HepG2 (cell line): ENCODE results near the gene PXT1. TPM values are rescaled to one million over a fixed set of nuclear protein-coding genes. Genes with fewer than 3 reads are reported as not detected.
A peak's percentile ranks its signal among the peaks of the same experiment; 100 is the strongest.

Source experiments
- ATAC-seq: fragments of 200-7000 bp; cut with Tn5 transposase; 3 replicates; pipeline ENCODE4 v1.9.1; 2020; ENCODE audit warnings: mild to moderate bottlenecking, moderate library complexity
- BruUV-seq: library from RNA; stranded (reverse); fragments of 400-500 nt; replicated peaks from 2 replicates; lab custom pipeline; 2021; lab: Mats Ljungman, UMichigan
- CTCF ChIA-PET: fragments of 300-600 bp; formaldehyde crosslinking; extraction: SDS; loops from one replicate; lab custom pipeline; 2021; ENCODE audit warnings: low total read pairs, inconsistent platforms, low intra/inter-chr PET ratio; lab: Yijun Ruan, JAX
- POLR2A ChIA-PET: fragments of 350-600 bp; sonication (Branson Sonifier 250); formaldehyde crosslinking; loops from one replicate; lab custom pipeline; 2020; ENCODE audit warnings: antibody characterized with exemption, inconsistent platforms; lab: Yijun Ruan, JAX
- DNase-seq: peaks from one replicate; pipeline ENCODE4 v3.0.0-alpha.2; 2015; ENCODE audit warnings: low spot score
- FAIRE-seq: peaks from 3 replicates; lab custom pipeline; 2011; peaks lifted over from hg19 to GRCh38; lab: Jason Lieb, UNC
- H2AFZ ChIP-seq: one replicate; pipeline ENCODE4 v1.6.1; 2011; ENCODE audit warnings: low read length, inconsistent platforms
- H3K27ac ChIP-seq: fragments of 300-600 bp; 3 replicates; pipeline ENCODE4 v1.8.0; 2011; ENCODE audit warnings: mixed run types, mild to moderate bottlenecking, mixed read lengths, low read length, inconsistent platforms; ENCODE audit not compliant: insufficient read depth; ENCODE audit errors: extremely low read length
- H3K27me3 ChIP-seq, 2 experiments: fragments of 200-600 bp in 1 of 2; 2 replicates in 1 of 2; 3 replicates in 1 of 2; pipeline versions ENCODE4 v1.6.0 to v1.8.0; 2011; ENCODE audit warnings: low read length in 2 of 2, mild to moderate bottlenecking in 2 of 2, moderate library complexity in 2 of 2, inconsistent platforms in 1 of 2; ENCODE audit not compliant: insufficient read depth in 2 of 2, control insufficient read depth in 1 of 2
- H3K36me3 ChIP-seq, 2 experiments: fragments of 200-600 bp in 1 of 2; replicated peaks in 1 of 2; 2 replicates in 1 of 2; 3 replicates in 1 of 2; pipeline versions ENCODE4 v1.5.1 to v1.8.0; 2011; ENCODE audit warnings: low read length in 2 of 2, inconsistent platforms in 1 of 2; ENCODE audit not compliant: insufficient read depth in 2 of 2, control insufficient read depth in 1 of 2
- H3K4me1 ChIP-seq: 2 replicates; pipeline ENCODE4 v1.5.1; 2012; ENCODE audit warnings: low read length, inconsistent platforms; ENCODE audit not compliant: insufficient read depth
- H3K4me2 ChIP-seq: 2 replicates; pipeline ENCODE4 v1.6.0; 2011; ENCODE audit warnings: low read depth, low read length, inconsistent platforms
- H3K4me3 ChIP-seq, 3 experiments: fragments of 200-600 bp in 1 of 3; sonication (generic), shearing (Covaris generic) in 1 of 3; replicated peaks in 1 of 3; 2 replicates each; pipeline ENCODE4 v1.5.1; 2011 to 2016; ENCODE audit warnings: low read length in 3 of 3, inconsistent platforms in 2 of 3, low read depth in 2 of 3, mild to moderate bottlenecking in 2 of 3, control low read depth in 1 of 3, mixed read lengths in 1 of 3; ENCODE audit not compliant: insufficient read depth in 1 of 3
- H3K79me2 ChIP-seq: one replicate; pipeline ENCODE4 v1.6.1; 2011; ENCODE audit warnings: low read length, inconsistent platforms; ENCODE audit not compliant: insufficient read depth
- H3K9ac ChIP-seq: 2 replicates; pipeline ENCODE4 v1.6.0; 2011; ENCODE audit warnings: mild to moderate bottlenecking, low read depth, low read length, inconsistent platforms; ENCODE audit not compliant: insufficient read depth
- H3K9me3 ChIP-seq: 2 replicates; pipeline ENCODE4 v1.5.1; 2012; ENCODE audit warnings: mild to moderate bottlenecking, low read length
- H4K20me1 ChIP-seq: 2 replicates; pipeline ENCODE4 v1.6.0; 2011; ENCODE audit warnings: inconsistent platforms, mild to moderate bottlenecking, low read length, moderate library complexity; ENCODE audit not compliant: insufficient read depth
- NFATC3 ChIP-seq: sonication (generic); formaldehyde crosslinking; IDR thresholded peaks from 2 replicates; pipeline ENCODE4 v1.5.1; 2020; ENCODE audit warnings: mild to moderate bottlenecking, missing genetic modification reagents
- PITX1 ChIP-seq: sonication (generic); formaldehyde crosslinking; IDR thresholded peaks from 2 replicates; pipeline ENCODE4 v1.5.1; 2020; ENCODE audit warnings: mild to moderate bottlenecking, missing genetic modification reagents
- RXRB ChIP-seq: IDR thresholded peaks from 2 replicates; pipeline ENCODE4 v1.6.1; 2016; ENCODE audit warnings: borderline replicate concordance, missing genetic modification reagents, missing compliant biosample characterization
- SOX13 ChIP-seq, 3 experiments: fragments of 450-650 bp in 1 of 3; sonication (generic) in 1 of 3; formaldehyde crosslinking in 1 of 3; IDR thresholded peaks in 2 of 3; conservative IDR thresholded peaks in 1 of 3; 2 replicates each; pipeline versions ENCODE4 v1.5.0 to v1.6.1; 2016 to 2020; ENCODE audit warnings: antibody characterized with exemption in 1 of 3, mild to moderate bottlenecking in 1 of 3, missing compliant biosample characterization in 1 of 3, missing genetic modification reagents in 1 of 3, moderate library complexity in 1 of 3
- SOX5 ChIP-seq: IDR thresholded peaks from 2 replicates; pipeline ENCODE4 v1.6.1; 2016; ENCODE audit warnings: borderline replicate concordance
- ZFP82 ChIP-seq: sonication (generic); formaldehyde crosslinking; IDR thresholded peaks from 2 replicates; pipeline ENCODE4 v1.5.1; 2020; ENCODE audit warnings: mild to moderate bottlenecking, missing genetic modification reagents, borderline replicate concordance
- ZNF280B ChIP-seq: sonication (generic); formaldehyde crosslinking; IDR thresholded peaks from 2 replicates; pipeline ENCODE4 v1.5.0; 2020; ENCODE audit warnings: missing genetic modification reagents, mild to moderate bottlenecking, borderline replicate concordance
- WGBS: methylation state at CpG from one replicate; pipeline ENCODE4 v1.1.6; 2017; ENCODE audit warnings: low lambda C conversion rate; 5-methylcytosine and 5-hydroxymethylcytosine counted together
- in situ Hi-C: cut with HindIII; loops from 2 replicates; pipeline ENCODE4 v1.10.0; 2017; ENCODE audit warnings: low pct_unique_long_range_greater_than_20kb; ENCODE audit not compliant: extremely low pct_ligation_motif_present
- intact Hi-C: fragments of 100-400 bp; cut with micrococcal nuclease; formaldehyde crosslinking; loops from one replicate; pipeline ENCODE4 v1.10.0; 2022; ENCODE audit not compliant: unreplicated experiment
- polyA plus RNA-seq, 8 experiments: library from polyadenylated mRNA; depleted of rRNA in 3 of 8; stranded (reverse) in 7 of 8; unstranded in 1 of 8; fragments of >200 nt; fragmentation: Illumina TruSeq in 4 of 8; extraction: Trizol in 4 of 8; gene quantifications; 2 replicates each; pipeline versions ENCODE4 v1.2.1 to v1.2.3, GENCODE V29; 2011 to 2016; ENCODE audit warnings: low read depth in 4 of 8, missing spikeins in 1 of 8, mixed read lengths in 1 of 8; ENCODE audit not compliant: insufficient read depth in 1 of 8
- total RNA-seq, 5 experiments: library from RNA; depleted of rRNA; stranded (reverse); fragments of >200 nt; fragmentation: Illumina TruSeq; extraction: Trizol; gene quantifications; 2 replicates each; pipeline ENCODE4 v1.2.3, GENCODE V29; 2016; ENCODE audit warnings: low read depth in 1 of 5
- TF ChIP-seq, protein P1 (sequence below): sonication (generic); formaldehyde crosslinking; IDR thresholded peaks from 2 replicates; pipeline ENCODE4 v1.5.0; 2020; ENCODE audit warnings: missing genetic modification reagents

Gene PXT1
- total and polyA plus RNA-seq, 2 of the 13 experiments (the other 11 are each of a cell fraction or from before 2014, with no cell fraction given) = 0.04 TPM; not detected in 1

DNA sequence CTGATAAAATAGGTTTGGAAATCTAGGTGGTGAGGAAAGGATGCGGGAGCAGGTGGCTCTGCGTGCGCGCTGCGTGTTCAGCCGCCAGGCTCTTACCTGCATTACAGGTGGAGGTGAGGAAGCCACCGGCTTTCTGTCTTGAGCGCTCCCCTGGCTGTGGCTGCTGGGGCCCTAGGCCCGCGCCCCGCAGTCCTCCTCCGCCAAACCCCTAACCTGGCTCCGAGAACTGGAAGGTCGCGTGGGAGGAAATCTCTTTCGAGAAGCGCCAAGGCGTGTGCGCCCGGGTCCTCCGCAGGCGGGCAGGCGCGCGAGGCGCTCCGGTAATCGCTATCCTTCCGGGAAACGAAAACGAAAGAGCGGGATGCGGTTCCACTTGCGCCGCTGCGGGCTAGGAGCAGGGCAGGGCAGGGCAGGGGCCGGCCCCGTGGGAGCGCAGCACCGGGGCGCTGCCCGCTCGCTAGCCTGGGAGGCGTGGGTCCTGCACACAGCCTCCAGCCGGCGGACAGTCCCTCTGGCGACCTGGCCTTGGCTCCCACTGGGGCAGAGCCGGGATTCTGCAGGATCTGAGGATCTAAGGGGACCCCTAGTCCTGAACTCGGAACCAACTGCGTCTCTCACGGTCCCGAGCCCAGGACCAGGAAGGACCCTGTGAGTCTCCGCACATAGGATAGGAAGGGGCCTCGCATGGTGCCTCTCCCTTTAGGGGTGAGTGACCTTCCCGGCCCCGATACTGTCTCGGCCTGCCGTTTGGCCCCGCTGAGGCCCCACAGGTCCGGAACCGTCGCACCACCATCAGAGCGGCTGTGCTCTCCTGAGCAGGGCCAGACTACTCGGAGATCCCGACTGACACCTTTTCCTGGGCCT, 55.0 kb downstream of the PXT1 start, which contains the start of gene ETV7 (continued):
- TF ChIP-seq, protein P1, sequence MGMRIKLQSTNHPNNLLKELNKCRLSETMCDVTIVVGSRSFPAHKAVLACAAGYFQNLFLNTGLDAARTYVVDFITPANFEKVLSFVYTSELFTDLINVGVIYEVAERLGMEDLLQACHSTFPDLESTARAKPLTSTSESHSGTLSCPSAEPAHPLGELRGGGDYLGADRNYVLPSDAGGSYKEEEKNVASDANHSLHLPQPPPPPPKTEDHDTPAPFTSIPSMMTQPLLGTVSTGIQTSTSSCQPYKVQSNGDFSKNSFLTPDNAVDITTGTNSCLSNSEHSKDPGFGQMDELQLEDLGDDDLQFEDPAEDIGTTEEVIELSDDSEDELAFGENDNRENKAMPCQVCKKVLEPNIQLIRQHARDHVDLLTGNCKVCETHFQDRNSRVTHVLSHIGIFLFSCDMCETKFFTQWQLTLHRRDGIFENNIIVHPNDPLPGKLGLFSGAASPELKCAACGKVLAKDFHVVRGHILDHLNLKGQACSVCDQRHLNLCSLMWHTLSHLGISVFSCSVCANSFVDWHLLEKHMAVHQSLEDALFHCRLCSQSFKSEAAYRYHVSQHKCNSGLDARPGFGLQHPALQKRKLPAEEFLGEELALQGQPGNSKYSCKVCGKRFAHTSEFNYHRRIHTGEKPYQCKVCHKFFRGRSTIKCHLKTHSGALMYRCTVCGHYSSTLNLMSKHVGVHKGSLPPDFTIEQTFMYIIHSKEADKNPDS (CRISPR knock-in tag) = no peak
- TF ChIP-seq RXRB (CRISPR knock-in tag) (no peak), PITX1 (CRISPR knock-in tag) (no peak)

DNA sequence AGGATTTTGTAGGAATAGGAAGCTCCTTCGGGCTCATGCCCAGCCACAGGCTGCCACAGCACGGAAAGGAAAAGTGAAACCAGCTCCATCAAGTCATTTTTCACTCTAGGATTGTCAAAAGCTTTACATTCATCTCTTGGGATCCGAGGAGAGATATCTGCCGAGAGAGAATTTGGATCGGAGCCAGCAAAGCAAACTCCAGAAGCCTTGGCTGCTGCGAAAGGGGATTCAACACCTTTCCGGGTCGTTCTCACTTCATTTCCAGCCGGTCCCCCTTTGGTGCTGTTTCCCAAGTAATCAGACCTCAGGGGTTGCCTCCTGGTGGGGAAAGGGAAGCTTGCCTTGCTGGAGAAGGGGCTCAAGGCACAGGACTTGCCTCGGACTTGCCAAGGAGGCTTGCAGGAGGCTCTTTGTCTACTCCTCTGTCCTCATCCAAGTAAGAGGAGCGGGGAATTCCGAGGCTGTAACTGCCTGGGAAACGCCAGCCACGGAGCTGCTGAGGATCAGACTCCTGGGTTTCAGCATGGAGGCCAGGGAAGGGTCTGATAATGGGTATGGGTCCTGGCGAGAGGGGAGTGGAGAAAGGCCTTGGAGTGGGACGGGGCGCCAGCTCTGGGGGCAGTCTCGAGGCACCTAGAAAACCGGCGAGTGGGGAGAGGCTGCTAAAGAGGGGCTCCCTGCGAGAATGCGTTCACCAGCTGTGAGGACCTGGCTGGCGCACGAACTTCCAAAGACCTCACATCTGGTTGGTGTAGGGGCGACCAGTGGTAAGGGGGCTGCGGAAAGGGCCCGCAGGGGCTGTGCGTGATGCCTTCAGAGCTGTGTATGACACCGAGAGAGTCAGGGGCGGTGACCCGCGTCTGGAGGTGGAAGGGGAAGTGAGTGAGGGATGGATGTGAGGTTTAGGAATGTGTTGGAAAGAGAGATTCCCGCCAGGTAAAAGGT, 55.9 kb downstream of the PXT1 start:
- Histone ChIP-seq H3K4me2 (peak overlapping the region; percentile 89), H2AFZ (peak overlapping the region; percentile 55), H4K20me1 (no peaks in the 10 kb centered on the region), H3K4me1 (peaks cover 25% of the 10 kb centered on the region), H3K27ac (no peak overlapping the region), H3K79me2 (no peaks in the 10 kb centered on the region), H3K36me3 (no peaks in the 10 kb centered on the region), H3K4me3 (peak overlapping the region; percentile 55 to 70 (median 56)), H3K9ac (peak overlapping the region; percentile 16; the same call in 1 of the 2 replicates), H3K27me3 (peaks cover 4 to 65% of the 10 kb centered on the region in 2 experiments), H3K9me3 (no peaks in the 10 kb centered on the region)
- ChIA-PET POLR2A (interaction anchor here (1.5 kb wide), 1 partner anchor 37 kb away, joined by 3 read pairs; no protein-coding TSS in a partner anchor), CTCF (no interaction called here)
- intact Hi-C loops (no loop called here), in situ Hi-C loops (no loop called here)
- no peak for FAIRE-seq
- ATAC-seq = peak; percentile 53
- BruUV-seq = no TSS peak
- WGBS = 6% methylated on average over 32 of the region's 33 CpGs
- DNase-seq = no peak
- no peak for TF ChIP-seq SOX5 (CRISPR knock-in tag)
- peak; percentile 43; the same call in 1 of the 2 replicates for TF ChIP-seq ZNF280B (CRISPR knock-in tag)
- no peak for TF ChIP-seq SOX13 (IDR thresholded peaks at IDR 0.05)
- no peak for TF ChIP-seq SOX13 (CRISPR knock-in tag; conservative IDR thresholded peaks at IDR 0.05 in 1 of 2, IDR thresholded peaks at IDR 0.05 in 1 of 2)
- TF ChIP-seq ZFP82 (CRISPR knock-in tag) = no peak
- no peak for TF ChIP-seq NFATC3 (CRISPR knock-in tag)
